ENCODE measurements around the gene GFPT2.

- TF ChIP-seq POLR2A (IDR thresholded peaks at IDR 0.05; ENCODE audit: low read length) (no peak), GATA1 (IDR thresholded peaks at IDR 0.05; ENCODE audit: low read depth, low read length) (no peak)
These were observed 29.1 kb downstream of the GFPT2 start for GRCh38 chr5:180323941-180324600.
